Colonic mucosa (tissue), 4 donors: ENCODE results near the gene ST3GAL3. TPM values are rescaled to one million over a fixed set of nuclear protein-coding genes. Genes with fewer than 3 reads are reported as not detected.

Source experiments
- DNase-seq: peaks from one replicate; pipeline ENCODE4 v3.0.0-alpha.2; 2020
- H3K27ac ChIP-seq: fragments of 200-600 bp; one replicate; pipeline ENCODE4 v1.8.0; 2021
- H3K27me3 ChIP-seq: fragments of 200-600 bp; one replicate; pipeline ENCODE4 v1.8.0; 2021
- H3K36me3 ChIP-seq: fragments of 200-600 bp; one replicate; pipeline ENCODE4 v1.8.0; 2021
- H3K4me1 ChIP-seq: fragments of 200-600 bp; one replicate; pipeline ENCODE4 v1.8.0; 2021; ENCODE audit warnings: mild to moderate bottlenecking
- H3K4me3 ChIP-seq: fragments of 200-600 bp; one replicate; pipeline ENCODE4 v1.8.0; 2021
- H3K9ac ChIP-seq, 2 donors: one replicate each; pipeline ENCODE4 v1.7.0; 2013; ENCODE audit warnings: control low read depth in 2 of 2, low read depth in 2 of 2, low read length in 2 of 2
- H3K9me3 ChIP-seq: fragments of 200-600 bp; one replicate; pipeline ENCODE4 v1.8.0; 2021
- CTCF ChIP-seq: fragments of 200-600 bp; IDR thresholded peaks from one replicate; pipeline ENCODE4 v1.8.0; 2022; ENCODE audit warnings: antibody characterized with exemption, mild to moderate bottlenecking
- intact Hi-C: fragments of 100-400 bp; cut with DNase I; formaldehyde crosslinking; loops from one replicate; pipeline ENCODE4 v1.14.1; 2022
- total RNA-seq, 2 donors: library from RNA; stranded (reverse); fragmentation: NEBNext Ultra II Directional in 1 of 2; extraction: Animal tissue kit (Norgen Biotek cat#: 25700) in 1 of 2; gene quantifications; one replicate each; pipeline ENCODE4 v1.2.1, GENCODE V29; 2021
- donor health status: healthy.
- donor health status: DM: no; HTN: no; CAD: no.
- donor health status: DM: no; HTN: no; CAD: no.

The ST3GAL3 gene
- total RNA-seq, 2 donors from 2014 or later, result 5.1 to 6.0 TPM

GRCh38 chr1:43779805-43780403 is 72.6 kb downstream of the ST3GAL3 start:
- intact Hi-C loops, result no loop called here
- H3K9ac ChIP-seq, result no peak overlapping the region
- TF ChIP-seq CTCF, result no peak
- no peaks in the 10 kb centered on the region for H3K9me3 ChIP-seq
- H3K4me1 ChIP-seq, result no peaks in the 10 kb centered on the region
- H3K4me3 ChIP-seq, result no peak overlapping the region
- DNase-seq, result no peak
- no peaks in the 10 kb centered on the region for H3K27me3 ChIP-seq
- H3K27ac ChIP-seq, result no peak overlapping the region
- H3K36me3 ChIP-seq, result no peaks in the 10 kb centered on the region

- no peak for TF ChIP-seq CTCF
- no peaks in the 10 kb centered on the region for H3K36me3 ChIP-seq
- H3K4me3 ChIP-seq, result no peak overlapping the region
- H3K4me1 ChIP-seq, result no peaks in the 10 kb centered on the region
- H3K9ac ChIP-seq, result no peak overlapping the region
- no peaks in the 10 kb centered on the region for H3K9me3 ChIP-seq
- no peak for DNase-seq
- H3K27ac ChIP-seq, result no peak overlapping the region
- intact Hi-C loops, result no loop called here
- H3K27me3 ChIP-seq, result no peaks in the 10 kb centered on the region
Measured at GRCh38 chr1:43781574-43781973, 74.2 kb downstream of the ST3GAL3 start.

- Histone ChIP-seq H3K4me3 (no peak overlapping the region), H3K4me1 (no peaks in the 10 kb centered on the region), H3K27ac (no peak overlapping the region), H3K27me3 (no peaks in the 10 kb centered on the region), H3K9me3 (no peaks in the 10 kb centered on the region), H3K36me3 (no peaks in the 10 kb centered on the region), H3K9ac (no peak overlapping the region)
- DNase-seq, result no peak
- intact Hi-C loops, result no loop called here
- no peak for TF ChIP-seq CTCF
Measured at GRCh38 chr1:43783096-43783670, 75.8 kb downstream of the ST3GAL3 start.

- intact Hi-C loops, result no loop called here
Measured at GRCh38 chr1:43783671-43784205, 76.4 kb downstream of the ST3GAL3 start.

More at GRCh38 chr1:43783671-43784205, 76.4 kb downstream of the ST3GAL3 start:
- no peaks in the 10 kb centered on the region for H3K4me1 ChIP-seq
- no peak overlapping the region for H3K27ac ChIP-seq
- H3K36me3 ChIP-seq, result no peaks in the 10 kb centered on the region
- no peak overlapping the region for H3K9ac ChIP-seq
- no peaks in the 10 kb centered on the region for H3K27me3 ChIP-seq
- no peaks in the 10 kb centered on the region for H3K9me3 ChIP-seq
- no peak for DNase-seq
- TF ChIP-seq CTCF, result no peak
- H3K4me3 ChIP-seq, result no peak overlapping the region
